ENCODE data around the gene DPP6.

GRCh38 chr7:154874409-154875113, 822.4 kb downstream of the DPP6 start:
- TF ChIP-seq EP300 (IDR thresholded peaks at IDR 0.05; ENCODE audit: borderline replicate concordance in 1 of 2, low read depth in 1 of 2, low read length in 1 of 2) (no peak), TAF1 (IDR thresholded peaks at IDR 0.05; ENCODE audit: borderline replicate concordance, low read depth, low read length) (no peak)
